ENCODE measurements around the gene HACD4.

HACD4 gene

GRCh38 chr9:21031091-21031807 lies at the start of gene HACD4:
Gene HACD4 (minus strand): TSS chr9:21031640. CDS start chr9:21031590, 50 bp downstream.
- DNase-seq, result peak; percentile 31

GRCh38 chr9:21080793-21081192 lies 49.4 kb upstream of the HACD4 start:
- DNase-seq, result no peak

GRCh38 chr9:21078702-21079101 lies 47.3 kb upstream of the HACD4 start:
- DNase-seq, result no peak

- DNase-seq, result no peak
These were observed 46.3 kb upstream of the HACD4 start, which contains the start of gene IFNB1 for GRCh38 chr9:21077781-21078180. Gene IFNB1 (minus strand): TSS chr9:21077942. CDS start chr9:21077869, 73 bp downstream.

GRCh38 chr9:21075484-21075883 lies 44.0 kb upstream of the HACD4 start:
- no peak for DNase-seq

- no peak for DNase-seq
These were observed 39.5 kb upstream of the HACD4 start for GRCh38 chr9:21070906-21071305.

GRCh38 chr9:21070171-21070571 lies 38.7 kb upstream of the HACD4 start:
- DNase-seq, result no peak

GRCh38 chr9:21060919-21061561 lies 29.6 kb upstream of the HACD4 start:
- no peak for DNase-seq

- DNase-seq, result peak; percentile 11
These were observed 25.5 kb upstream of the HACD4 start for GRCh38 chr9:21056931-21057330.

- no peak for DNase-seq
These were observed 22.4 kb upstream of the HACD4 start for GRCh38 chr9:21053851-21054250.

- no peak for DNase-seq
These were observed 15.8 kb upstream of the HACD4 start for GRCh38 chr9:21047281-21047691.

GRCh38 chr9:21043841-21044240 lies 12.4 kb upstream of the HACD4 start:
- no peak for DNase-seq

- no peak for DNase-seq
These were observed 11.0 kb upstream of the HACD4 start for GRCh38 chr9:21042466-21042865.

- DNase-seq, result no peak
These were observed 7.9 kb upstream of the HACD4 start for GRCh38 chr9:21039302-21039701.

- DNase-seq, result no peak
These were observed 5.8 kb upstream of the HACD4 start for GRCh38 chr9:21037278-21037677.

GRCh38 chr9:21031808-21032183 lies 356 bp upstream of the HACD4 start:
- no peak for DNase-seq

GRCh38 chr9:21030389-21031035 lies 928 bp downstream of the HACD4 start:
- no peak for DNase-seq

GRCh38 chr9:21029661-21030060 lies 1.8 kb downstream of the HACD4 start:
- DNase-seq, result no peak

GRCh38 chr9:21028466-21028865 lies 3.0 kb downstream of the HACD4 start:
- DNase-seq, result no peak

GRCh38 chr9:21027295-21027694 lies 4.1 kb downstream of the HACD4 start:
- DNase-seq, result no peak

- DNase-seq, result no peak
These were observed 7.6 kb downstream of the HACD4 start for GRCh38 chr9:21023861-21024260.

GRCh38 chr9:21018177-21018576 lies 13.3 kb downstream of the HACD4 start:
- no peak for DNase-seq

- DNase-seq, result no peak
These were observed 14.5 kb downstream of the HACD4 start for GRCh38 chr9:21016701-21017491.

Data from NCI-H774 (cell line).